A549 (cell line): ENCODE data around the gene VSIG1. TPM values are rescaled to one million over a fixed set of nuclear protein-coding genes. Genes with fewer than 3 reads are reported as not detected.

Experiments used
- ATAC-seq, 2 experiments: fragments of 200-7000 bp in 1 of 2; fragments of >200 bp in 1 of 2; cut with Nextera tagmentation in 1 of 2; cut with Tn5 transposase in 1 of 2; 3 replicates each; pipeline versions ENCODE4 v1.8.0 to v1.9.1; 2018 to 2020; ENCODE audit warnings: mild to moderate bottlenecking in 1 of 2, moderate library complexity in 1 of 2
- CTCF ChIA-PET: fragments of 300-600 bp; sonication (Branson Sonifier 250); formaldehyde crosslinking; extraction: SDS; loops from one replicate; lab custom pipeline; 2021; ENCODE audit warnings: antibody characterized with exemption, inconsistent platforms; lab: Yijun Ruan, JAX
- POLR2A ChIA-PET: fragments of 350-600 bp; formaldehyde crosslinking; extraction: SDS; loops from one replicate; lab custom pipeline; 2021; ENCODE audit warnings: antibody characterized with exemption, inconsistent platforms; lab: Yijun Ruan, JAX
- DNase-seq, 2 experiments: peaks; one replicate each; pipeline versions ENCODE4 v3.0.0 to v3.0.0-alpha.2; 2011 to 2016; ENCODE audit warnings: low read depth in 1 of 2, low spot score in 1 of 2
- FAIRE-seq: peaks from 2 replicates; lab custom pipeline; 2011; peaks lifted over from hg19 to GRCh38; lab: Jason Lieb, UNC
- H3K27ac ChIP-seq, 2 experiments: fragments of >200 bp; sonication (Bioruptor Twin); formaldehyde crosslinking; 3 replicates each; pipeline ENCODE4 v1.5.1; 2016 to 2017
- H3K4me1 ChIP-seq: fragments of >200 bp; sonication (Bioruptor Twin); formaldehyde crosslinking; 3 replicates; pipeline ENCODE4 v1.6.1; 2016
- H3K4me2 ChIP-seq: fragments of >200 bp; sonication (Bioruptor Twin); formaldehyde crosslinking; 3 replicates; pipeline ENCODE4 v1.6.1; 2016
- H3K4me3 ChIP-seq: fragments of >200 bp; sonication (Bioruptor Twin); formaldehyde crosslinking; 3 replicates; pipeline ENCODE4 v1.5.1; 2016
- H3K9me3 ChIP-seq: fragments of >200 bp; sonication (Bioruptor Twin); formaldehyde crosslinking; 3 replicates; pipeline ENCODE4 v1.6.1; 2016
- BHLHE40 ChIP-seq: IDR thresholded peaks from 2 replicates; pipeline ENCODE4 v1.6.1; 2012; ENCODE audit warnings: low read depth, low read length, inconsistent platforms
- CHD4 ChIP-seq: fragments of 200-600 bp; sonication (generic); IDR thresholded peaks from 2 replicates; pipeline ENCODE4 v1.6.1; 2016; ENCODE audit warnings: antibody characterized with exemption, mild to moderate bottlenecking, borderline replicate concordance
- ESRRA ChIP-seq: fragments of 150-350 bp; IDR thresholded peaks from 2 replicates; pipeline ENCODE4 v1.6.1; 2014; ENCODE audit warnings: mild to moderate bottlenecking, low read length, borderline replicate concordance
- FOSL2 ChIP-seq, 2 experiments: fragments of 450-650 bp in 1 of 2; fragments of >200 bp in 1 of 2; sonication (Bioruptor Twin) in 1 of 2; formaldehyde crosslinking; IDR thresholded peaks; 2 replicates each; pipeline versions ENCODE4 v1.5.0 to v1.6.1; 2016 to 2020; ENCODE audit warnings: mild to moderate bottlenecking in 1 of 2, moderate library complexity in 1 of 2
- HDAC2 ChIP-seq: fragments of 200-600 bp; sonication (generic); IDR thresholded peaks from 2 replicates; pipeline ENCODE4 v1.6.1; 2016
- HOXA7 ChIP-seq: fragments of 250-450 bp; sonication (Bioruptor Pico); IDR thresholded peaks from 2 replicates; pipeline ENCODE4 v1.5.0; 2020; ENCODE audit warnings: mild to moderate bottlenecking, moderate library complexity
- HOXB13 ChIP-seq: fragments of 250-450 bp; sonication (Bioruptor Pico); IDR thresholded peaks from 2 replicates; pipeline ENCODE4 v1.5.0; 2020; ENCODE audit warnings: low read depth, mild to moderate bottlenecking, moderate library complexity
- HOXB5 ChIP-seq: fragments of 250-450 bp; sonication (Bioruptor Pico); IDR thresholded peaks from 2 replicates; pipeline ENCODE4 v1.5.0; 2020; ENCODE audit warnings: mild to moderate bottlenecking, moderate library complexity
- JUNB ChIP-seq: fragments of >200 bp; sonication (Bioruptor Twin); formaldehyde crosslinking; IDR thresholded peaks from 2 replicates; pipeline ENCODE4 v1.6.1; 2016
- NFE2L2 ChIP-seq: fragments of 150-350 bp; conservative IDR thresholded peaks from 2 replicates; pipeline ENCODE4 v1.6.1; 2014; ENCODE audit warnings: low read length
- NPAS2 ChIP-seq: fragments of 250-450 bp; sonication (Bioruptor Pico); IDR thresholded peaks from 2 replicates; pipeline ENCODE4 v1.8.0; 2022; ENCODE audit warnings: mild to moderate bottlenecking, moderate library complexity, borderline replicate concordance
- PHF8 ChIP-seq: fragments of 200-600 bp; sonication (generic); IDR thresholded peaks from 2 replicates; pipeline ENCODE4 v1.6.1; 2016; ENCODE audit warnings: low read depth, mild to moderate bottlenecking, antibody characterized with exemption, moderate library complexity, borderline replicate concordance
- RARB ChIP-seq: fragments of 250-450 bp; sonication (Bioruptor Pico); IDR thresholded peaks from 2 replicates; pipeline ENCODE4 v1.8.0; 2021; ENCODE audit warnings: mild to moderate bottlenecking, moderate library complexity
- RCOR1 ChIP-seq: fragments of 150-350 bp; IDR thresholded peaks from 2 replicates; pipeline ENCODE4 v1.6.1; 2014; ENCODE audit warnings: antibody characterized with exemption, low read length, low read depth
- TFCP2L1 ChIP-seq: fragments of 250-450 bp; sonication (Bioruptor Pico); IDR thresholded peaks from 2 replicates; pipeline ENCODE4 v1.5.0; 2021; ENCODE audit warnings: mild to moderate bottlenecking
- WGBS: methylation state at CpG from one replicate; pipeline ENCODE4 v1.1.6; 2017; ENCODE audit errors: missing lambda C conversion rate; 5-methylcytosine and 5-hydroxymethylcytosine counted together
- polyA plus RNA-seq, 4 experiments: library from polyadenylated mRNA; depleted of rRNA in 3 of 4; stranded (reverse); fragments of >200 nt; fragmentation: RNase III in 1 of 4; extraction: RNeasy Plus Mini Kit Qiagen cat#74134 plus additional on column Dnase treatment in 1 of 4; gene quantifications; 2 replicates in 3 of 4; 3 replicates in 1 of 4; pipeline ENCODE4 v1.2.3, GENCODE V29; 2011 to 2017
- TF ChIP-seq, protein P1 (sequence below): fragments of >200 bp; sonication (Bioruptor Twin); formaldehyde crosslinking; IDR thresholded peaks from 3 replicates; pipeline ENCODE4 v1.6.1; 2016
- TF ChIP-seq, protein P2 (sequence below): fragments of 200-600 bp; sonication (generic); IDR thresholded peaks from 2 replicates; pipeline ENCODE4 v1.6.1; 2016; ENCODE audit warnings: antibody characterized with exemption, mild to moderate bottlenecking, moderate library complexity

Gene VSIG1
- polyA plus RNA-seq, 2 of the 4 experiments (the other 2 are of a cell fraction) = 0.17 to 1.2 TPM

GRCh38 chrX:108121291-108121690 lies 76.4 kb downstream of the VSIG1 start:
- Histone ChIP-seq H3K4me2 (no peak overlapping the region), H3K9me3 (no peaks in the 10 kb centered on the region), H3K4me3 (no peak overlapping the region), H3K4me1 (no peaks in the 10 kb centered on the region), H3K27ac (no peak overlapping the region)
- FAIRE-seq (no peak), ATAC-seq (no peak), DNase-seq (no peak)
- 69% methylated on average over 3 of the region's 3 CpGs for WGBS
- ChIA-PET POLR2A (no interaction called here), CTCF (no interaction called here)
- no peak for TF ChIP-seq HDAC2
- TF ChIP-seq HOXA7 = no peak
- no peak for TF ChIP-seq NFE2L2
- TF ChIP-seq NPAS2 (CRISPR knock-in tag) = no peak
- TF ChIP-seq, protein P1, sequence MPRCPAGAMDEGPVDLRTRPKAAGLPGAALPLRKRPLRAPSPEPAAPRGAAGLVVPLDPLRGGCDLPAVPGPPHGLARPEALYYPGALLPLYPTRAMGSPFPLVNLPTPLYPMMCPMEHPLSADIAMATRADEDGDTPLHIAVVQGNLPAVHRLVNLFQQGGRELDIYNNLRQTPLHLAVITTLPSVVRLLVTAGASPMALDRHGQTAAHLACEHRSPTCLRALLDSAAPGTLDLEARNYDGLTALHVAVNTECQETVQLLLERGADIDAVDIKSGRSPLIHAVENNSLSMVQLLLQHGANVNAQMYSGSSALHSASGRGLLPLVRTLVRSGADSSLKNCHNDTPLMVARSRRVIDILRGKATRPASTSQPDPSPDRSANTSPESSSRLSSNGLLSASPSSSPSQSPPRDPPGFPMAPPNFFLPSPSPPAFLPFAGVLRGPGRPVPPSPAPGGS = no peak
- TF ChIP-seq HOXB5 (CRISPR knock-in tag) = no peak
- TF ChIP-seq JUNB = no peak
- TF ChIP-seq PHF8 = no peak
- no peak for TF ChIP-seq CHD4
- TF ChIP-seq RARB (CRISPR knock-in tag) = no peak
- TF ChIP-seq HOXB13 (CRISPR knock-in tag) = no peak
- TF ChIP-seq, protein P2, sequence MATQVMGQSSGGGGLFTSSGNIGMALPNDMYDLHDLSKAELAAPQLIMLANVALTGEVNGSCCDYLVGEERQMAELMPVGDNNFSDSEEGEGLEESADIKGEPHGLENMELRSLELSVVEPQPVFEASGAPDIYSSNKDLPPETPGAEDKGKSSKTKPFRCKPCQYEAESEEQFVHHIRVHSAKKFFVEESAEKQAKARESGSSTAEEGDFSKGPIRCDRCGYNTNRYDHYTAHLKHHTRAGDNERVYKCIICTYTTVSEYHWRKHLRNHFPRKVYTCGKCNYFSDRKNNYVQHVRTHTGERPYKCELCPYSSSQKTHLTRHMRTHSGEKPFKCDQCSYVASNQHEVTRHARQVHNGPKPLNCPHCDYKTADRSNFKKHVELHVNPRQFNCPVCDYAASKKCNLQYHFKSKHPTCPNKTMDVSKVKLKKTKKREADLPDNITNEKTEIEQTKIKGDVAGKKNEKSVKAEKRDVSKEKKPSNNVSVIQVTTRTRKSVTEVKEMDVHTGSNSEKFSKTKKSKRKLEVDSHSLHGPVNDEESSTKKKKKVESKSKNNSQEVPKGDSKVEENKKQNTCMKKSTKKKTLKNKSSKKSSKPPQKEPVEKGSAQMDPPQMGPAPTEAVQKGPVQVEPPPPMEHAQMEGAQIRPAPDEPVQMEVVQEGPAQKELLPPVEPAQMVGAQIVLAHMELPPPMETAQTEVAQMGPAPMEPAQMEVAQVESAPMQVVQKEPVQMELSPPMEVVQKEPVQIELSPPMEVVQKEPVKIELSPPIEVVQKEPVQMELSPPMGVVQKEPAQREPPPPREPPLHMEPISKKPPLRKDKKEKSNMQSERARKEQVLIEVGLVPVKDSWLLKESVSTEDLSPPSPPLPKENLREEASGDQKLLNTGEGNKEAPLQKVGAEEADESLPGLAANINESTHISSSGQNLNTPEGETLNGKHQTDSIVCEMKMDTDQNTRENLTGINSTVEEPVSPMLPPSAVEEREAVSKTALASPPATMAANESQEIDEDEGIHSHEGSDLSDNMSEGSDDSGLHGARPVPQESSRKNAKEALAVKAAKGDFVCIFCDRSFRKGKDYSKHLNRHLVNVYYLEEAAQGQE = no peak
- TF ChIP-seq RCOR1 = no peak
- TF ChIP-seq TFCP2L1 (CRISPR knock-in tag) = no peak
- TF ChIP-seq FOSL2 (IDR thresholded peaks at IDR 0.05) = no peak
- no peak for TF ChIP-seq FOSL2 (CRISPR knock-in tag; IDR thresholded peaks at IDR 0.05)
- TF ChIP-seq ESRRA = no peak

GRCh38 chrX:108122748-108123147 lies 77.9 kb downstream of the VSIG1 start:
- DNase-seq = no peak

More at GRCh38 chrX:108122748-108123147, 77.9 kb downstream of the VSIG1 start:
- CTCF ChIA-PET = interaction anchor here (0.6 to 1.1 kb wide), 2 partner anchors 438 to 1353 kb away, joined by 3 read pairs; no protein-coding TSS in a partner anchor
- Histone ChIP-seq H3K9me3 (no peaks in the 10 kb centered on the region), H3K4me1 (no peaks in the 10 kb centered on the region), H3K4me3 (no peak overlapping the region), H3K27ac (peak overlapping the region; percentile 27 to 46; a peak in 4 of 6 replicates), H3K4me2 (no peak overlapping the region)
- POLR2A ChIA-PET = no interaction called here
- FAIRE-seq = no peak
- no peak for ATAC-seq
- WGBS = 94% methylated on average over 2 of the region's 2 CpGs
- TF ChIP-seq, protein P1 = no peak
- TF ChIP-seq NPAS2 (CRISPR knock-in tag) = no peak
- TF ChIP-seq BHLHE40 = no peak
